A673 (cell line): Measurements from ENCODE around the gene TCEA2.

ENCODE experiments used
- EZH2 ChIP-seq: fragments of 200-600 bp; sonication (generic); IDR thresholded peaks from 2 replicates; pipeline ENCODE4 v1.6.1; 2017; ENCODE audit warnings: borderline replicate concordance, low read depth, mild to moderate bottlenecking, mixed read lengths, antibody characterized with exemption, low read length; ENCODE audit not compliant: poor library complexity, severe bottlenecking
- TF ChIP-seq, protein P1 (sequence below): fragments of 300-800, 200-600 bp; sonication (generic); conservative IDR thresholded peaks from 2 replicates; pipeline ENCODE4 v1.5.1; 2017; ENCODE audit warnings: low read depth, mild to moderate bottlenecking, antibody characterized with exemption, low read length, moderate library complexity, mixed read lengths

DNA sequence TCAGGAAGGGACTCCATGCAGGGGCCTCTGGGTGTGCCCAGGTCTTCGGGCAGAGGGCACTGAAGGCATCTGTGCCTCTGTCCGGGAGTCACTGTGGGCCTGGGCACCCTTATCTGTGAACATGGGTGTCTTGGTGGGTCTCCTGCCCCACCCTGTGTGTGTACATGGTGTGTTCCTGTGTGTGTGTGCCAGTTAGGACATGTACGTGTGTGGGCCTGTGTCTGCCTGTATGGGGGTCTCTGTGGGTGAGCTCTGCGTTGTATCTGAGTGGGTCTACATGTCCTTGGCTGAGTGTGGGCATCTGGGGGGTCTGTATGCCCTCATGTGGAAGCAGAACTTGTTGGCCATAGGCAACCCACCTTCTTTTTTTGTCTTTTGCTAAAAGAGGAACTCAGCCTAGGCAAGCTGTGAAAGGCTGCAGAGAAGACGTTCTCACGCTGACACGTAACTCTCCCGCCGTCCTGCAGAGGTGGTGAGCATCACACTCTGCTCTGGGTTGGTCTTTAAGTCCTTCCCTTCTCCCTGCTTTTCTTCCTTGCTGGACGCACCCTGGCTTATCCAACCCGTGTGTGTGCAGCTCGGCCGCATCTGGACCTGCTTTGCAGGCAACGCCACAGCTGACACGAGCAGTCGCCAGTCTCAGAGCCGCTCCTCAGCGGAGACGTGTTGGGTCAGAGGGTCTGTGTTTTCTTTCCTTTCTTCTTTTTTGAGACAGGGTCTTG, 44.9 kb downstream of the TCEA2 start:
- TF ChIP-seq, protein P1, sequence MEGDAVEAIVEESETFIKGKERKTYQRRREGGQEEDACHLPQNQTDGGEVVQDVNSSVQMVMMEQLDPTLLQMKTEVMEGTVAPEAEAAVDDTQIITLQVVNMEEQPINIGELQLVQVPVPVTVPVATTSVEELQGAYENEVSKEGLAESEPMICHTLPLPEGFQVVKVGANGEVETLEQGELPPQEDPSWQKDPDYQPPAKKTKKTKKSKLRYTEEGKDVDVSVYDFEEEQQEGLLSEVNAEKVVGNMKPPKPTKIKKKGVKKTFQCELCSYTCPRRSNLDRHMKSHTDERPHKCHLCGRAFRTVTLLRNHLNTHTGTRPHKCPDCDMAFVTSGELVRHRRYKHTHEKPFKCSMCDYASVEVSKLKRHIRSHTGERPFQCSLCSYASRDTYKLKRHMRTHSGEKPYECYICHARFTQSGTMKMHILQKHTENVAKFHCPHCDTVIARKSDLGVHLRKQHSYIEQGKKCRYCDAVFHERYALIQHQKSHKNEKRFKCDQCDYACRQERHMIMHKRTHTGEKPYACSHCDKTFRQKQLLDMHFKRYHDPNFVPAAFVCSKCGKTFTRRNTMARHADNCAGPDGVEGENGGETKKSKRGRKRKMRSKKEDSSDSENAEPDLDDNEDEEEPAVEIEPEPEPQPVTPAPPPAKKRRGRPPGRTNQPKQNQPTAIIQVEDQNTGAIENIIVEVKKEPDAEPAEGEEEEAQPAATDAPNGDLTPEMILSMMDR, result no peak
- TF ChIP-seq EZH2, result no peak
